HCT116 (cell line): Measurements from ENCODE around the gene CREG2. TPM values are rescaled to one million over a fixed set of nuclear protein-coding genes. Genes with fewer than 3 reads are reported as not detected.

Experiments
- ATAC-seq: fragments of 200-7000 bp; cut with Tn5 transposase; 2 replicates; pipeline ENCODE4 v1.9.1; 2020; ENCODE audit warnings: mild to moderate bottlenecking, moderate library complexity
- BruUV-seq: library from RNA; stranded (reverse); fragments of 400-500 nt; replicated peaks from 2 replicates; lab custom pipeline; 2021; lab: Mats Ljungman, UMichigan
- CTCF ChIA-PET: fragments of 300-600 bp; sonication (Branson Sonifier 250); formaldehyde crosslinking; loops from one replicate; lab custom pipeline; 2021; ENCODE audit warnings: antibody characterized with exemption; lab: Charles Lee
- POLR2A ChIA-PET: fragments of 300-600, 350-600 bp; sonication (Branson Sonifier 250); formaldehyde crosslinking; loops from one replicate; lab custom pipeline; 2021; ENCODE audit warnings: antibody characterized with exemption; lab: Charles Lee
- RAD21 ChIA-PET, 2 experiments: fragments of 300-600 bp; sonication (Branson Sonifier 250); formaldehyde crosslinking; loops; one replicate each; lab custom pipeline; 2023; ENCODE audit warnings: low total read pairs in 2 of 2; ENCODE audit not compliant: uncharacterized antibody in 2 of 2, unreplicated experiment in 2 of 2, low non-redundant PET in 1 of 2; lab: Charles Lee
- DNase-seq: peaks from one replicate; pipeline ENCODE4 v3.0.0-alpha.2; 2010; ENCODE audit warnings: low read depth, low spot score
- H2AFZ ChIP-seq: fragments of 200-600 bp; shearing (Covaris generic), sonication (generic); 2 replicates; pipeline ENCODE4 v1.6.1; 2017; ENCODE audit warnings: low read depth, mixed run types, mixed read lengths, antibody characterized with exemption, low read length; ENCODE audit not compliant: poor library complexity, severe bottlenecking
- H3K27ac ChIP-seq: 2 replicates; pipeline ENCODE4 v1.5.1; 2012; ENCODE audit warnings: low read depth, low read length
- H3K27me3 ChIP-seq: fragments of 200-600 bp; sonication (generic); 2 replicates; pipeline ENCODE4 v1.6.1; 2016; ENCODE audit warnings: mixed run types, low read length, mixed read lengths; ENCODE audit not compliant: insufficient read depth
- H3K36me3 ChIP-seq, 2 experiments: fragments of 200-500 bp in 1 of 2; fragments of 200-600 bp in 1 of 2; sonication (Bioruptor generic) in 1 of 2; sonication (generic) in 1 of 2; 2 replicates each; pipeline versions ENCODE4 v1.5.1 to v1.6.1; 2014 to 2016; ENCODE audit warnings: low read length in 2 of 2, inconsistent platforms in 1 of 2, mixed read lengths in 1 of 2, mixed run types in 1 of 2; ENCODE audit not compliant: insufficient read depth in 2 of 2, control insufficient read depth in 1 of 2
- H3K4me1 ChIP-seq, 2 experiments: fragments of 200-600 bp in 1 of 2; sonication (generic) in 1 of 2; 2 replicates each; pipeline versions ENCODE4 v1.5.1 to v1.6.1; 2012 to 2017; ENCODE audit warnings: low read length in 2 of 2, inconsistent platforms in 1 of 2, mild to moderate bottlenecking in 1 of 2, mixed read lengths in 1 of 2, mixed run types in 1 of 2, moderate library complexity in 1 of 2; ENCODE audit not compliant: insufficient read depth in 2 of 2, control insufficient read depth in 1 of 2
- H3K4me2 ChIP-seq: fragments of 200-600 bp; sonication (generic); 2 replicates; pipeline ENCODE4 v1.6.1; 2017; ENCODE audit warnings: mixed run types, low read length, mixed read lengths
- H3K4me3 ChIP-seq, 2 experiments: fragments of 200-600 bp in 1 of 2; sonication (generic) in 1 of 2; replicated peaks in 1 of 2; 2 replicates each; pipeline ENCODE4 v1.5.1; 2011 to 2016; ENCODE audit warnings: low read length in 2 of 2, control low read depth in 1 of 2, low read depth in 1 of 2, mild to moderate bottlenecking in 1 of 2, mixed read lengths in 1 of 2, mixed run types in 1 of 2
- H3K79me2 ChIP-seq: fragments of 200-600 bp; sonication (generic); 2 replicates; pipeline ENCODE4 v1.6.1; 2017; ENCODE audit warnings: mild to moderate bottlenecking, mixed run types, low read length, moderate library complexity, mixed read lengths; ENCODE audit not compliant: insufficient read depth
- H3K9ac ChIP-seq: fragments of 200-600 bp; sonication (generic); 2 replicates; pipeline ENCODE4 v1.6.1; 2016; ENCODE audit warnings: low read length, mixed read lengths
- H3K9me2 ChIP-seq: fragments of 200-600 bp; sonication (generic), shearing (Covaris generic); 2 replicates; pipeline ENCODE4 v1.6.1; 2017; ENCODE audit warnings: mixed run types, mild to moderate bottlenecking, moderate library complexity; ENCODE audit not compliant: insufficient read depth
- H3K9me3 ChIP-seq, 2 experiments: fragments of 200-500 bp in 1 of 2; fragments of 200-600 bp in 1 of 2; sonication (Bioruptor generic) in 1 of 2; sonication (generic) in 1 of 2; 2 replicates each; pipeline ENCODE4 v1.6.1; 2014 to 2017; ENCODE audit warnings: low read length in 2 of 2, mixed read lengths in 2 of 2, inconsistent platforms in 1 of 2, low read depth in 1 of 2, mild to moderate bottlenecking in 1 of 2, mixed run types in 1 of 2, moderate library complexity in 1 of 2; ENCODE audit not compliant: control insufficient read depth in 1 of 2, insufficient read depth in 1 of 2
- H4K20me1 ChIP-seq: fragments of 200-600 bp; sonication (generic), shearing (Covaris generic); 2 replicates; pipeline ENCODE4 v1.6.1; 2017; ENCODE audit warnings: mixed run types, mild to moderate bottlenecking, moderate library complexity; ENCODE audit not compliant: insufficient read depth
- CEBPB ChIP-seq: IDR thresholded peaks from 2 replicates; pipeline ENCODE4 v1.6.1; 2012; ENCODE audit warnings: low read depth
- EGR1 ChIP-seq: IDR thresholded peaks from 2 replicates; pipeline ENCODE4 v1.6.1; 2012; ENCODE audit warnings: low read depth
- ELF1 ChIP-seq: IDR thresholded peaks from 2 replicates; pipeline ENCODE4 v1.6.1; 2012; ENCODE audit warnings: low read depth, borderline replicate concordance
- EZH2 ChIP-seq: fragments of 200-600 bp; sonication (generic); IDR thresholded peaks from 2 replicates; pipeline ENCODE4 v1.6.1; 2017; ENCODE audit warnings: antibody characterized with exemption, mixed run types
- EZH2phosphoT487 ChIP-seq: fragments of 200-600 bp; IDR thresholded peaks from 2 replicates; pipeline ENCODE4 v1.6.1; 2018; ENCODE audit warnings: antibody characterized with exemption, borderline replicate concordance
- RAD21 ChIP-seq: IDR thresholded peaks from 2 replicates; pipeline ENCODE4 v1.6.1; 2012; ENCODE audit warnings: low read depth, mild to moderate bottlenecking
- SP1 ChIP-seq: IDR thresholded peaks from 2 replicates; pipeline ENCODE4 v1.6.1; 2012; ENCODE audit warnings: low read depth
- intact Hi-C: fragments of 100-400 bp; cut with micrococcal nuclease; formaldehyde crosslinking; loops from 2 replicates; pipeline ENCODE4 v1.10.0; 2022
- total RNA-seq: library from RNA; stranded (reverse); gene quantifications from one replicate; pipeline ENCODE4 v1.2.1, GENCODE V29; 2021; ENCODE audit not compliant: unreplicated experiment
- TF ChIP-seq, protein P1 (sequence below): IDR thresholded peaks from 2 replicates; pipeline ENCODE4 v1.6.1; 2012
- TF ChIP-seq, protein P2 (sequence below): IDR thresholded peaks from 2 replicates; pipeline ENCODE4 v1.6.1; 2012; ENCODE audit warnings: low read depth

The CREG2 gene
- total RNA-seq, 1 experiment from 2014 or later, result 0.12 TPM

DNA sequence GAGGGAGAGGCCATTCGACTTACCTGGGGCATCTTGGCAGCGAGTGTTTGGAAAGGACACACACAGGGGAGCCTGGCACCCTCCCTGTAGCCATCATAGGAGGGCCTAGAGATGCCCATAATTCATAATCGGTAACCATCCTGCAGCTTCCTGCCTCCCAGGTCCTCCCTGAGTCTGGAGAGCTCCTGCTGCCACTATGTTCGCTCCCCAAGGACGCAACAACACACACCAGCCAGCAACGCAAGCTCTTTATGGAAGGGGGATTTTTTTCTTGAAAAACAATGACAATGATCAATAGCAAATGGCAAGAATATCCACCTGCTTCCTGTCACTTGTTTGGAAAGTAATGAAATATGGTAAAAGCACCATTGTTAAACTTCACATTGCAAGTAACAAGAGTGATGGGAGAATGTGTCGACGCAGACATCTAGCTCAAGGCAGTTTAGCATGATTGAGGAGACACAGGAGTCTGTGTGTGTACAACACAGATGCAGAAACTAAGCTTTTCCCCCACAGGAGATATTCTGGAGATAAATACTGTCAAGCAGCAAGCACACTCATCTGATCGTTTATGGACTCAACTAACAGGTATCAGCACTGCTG, 24.9 kb upstream of the CREG2 start:
- Histone ChIP-seq H3K4me3 (no peak overlapping the region), H2AFZ (no peak overlapping the region), H3K36me3 (no peaks in the 10 kb centered on the region), H3K9me3 (no peaks in the 10 kb centered on the region), H3K27ac (no peak overlapping the region), H3K9ac (no peak overlapping the region), H3K79me2 (no peaks in the 10 kb centered on the region), H4K20me1 (no peaks in the 10 kb centered on the region)
- RAD21 ChIA-PET, result no interaction called here
- ATAC-seq, result no peak
- no TSS peak for BruUV-seq
- TF ChIP-seq CEBPB, result no peak
- TF ChIP-seq ELF1, result no peak
- TF ChIP-seq EZH2phosphoT487, result no peak
- no peak for TF ChIP-seq EZH2
- no peak for TF ChIP-seq EGR1
- TF ChIP-seq, all 23 proteins: peak for 0
- DNase-seq, result no peak
- no peaks in the 10 kb centered on the region for H3K4me1 ChIP-seq
- ChIA-PET POLR2A (no interaction called here), CTCF (no interaction called here)
- H3K27me3 ChIP-seq, result no peaks in the 10 kb centered on the region
- no peak overlapping the region for H3K4me2 ChIP-seq
- intact Hi-C loops, result loop anchor here (10.0 kb wide), 1 partner anchor 573 kb away; no protein-coding TSS in a partner anchor
- no peaks in the 10 kb centered on the region for H3K9me2 ChIP-seq

DNA sequence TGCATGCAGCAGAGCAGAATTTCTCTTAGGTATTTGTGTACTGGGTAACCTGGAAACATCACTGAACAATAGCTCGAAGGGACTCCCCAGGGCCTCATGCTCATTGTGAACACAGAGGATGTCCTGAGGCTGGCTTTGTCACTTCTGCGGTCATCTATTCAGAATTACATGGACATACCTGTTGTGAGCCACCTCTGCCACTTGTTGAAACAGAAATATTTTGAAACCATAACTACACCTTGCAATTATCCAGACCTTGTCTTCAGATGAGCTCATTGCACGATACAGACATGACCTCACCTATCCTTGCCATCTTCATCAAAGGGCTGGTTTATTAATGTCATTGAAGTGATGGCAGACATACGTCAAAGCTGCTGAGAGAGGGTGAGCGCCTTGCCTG, 23.4 kb upstream of the CREG2 start:
- TF ChIP-seq, protein P1, sequence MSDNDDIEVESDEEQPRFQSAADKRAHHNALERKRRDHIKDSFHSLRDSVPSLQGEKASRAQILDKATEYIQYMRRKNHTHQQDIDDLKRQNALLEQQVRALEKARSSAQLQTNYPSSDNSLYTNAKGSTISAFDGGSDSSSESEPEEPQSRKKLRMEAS, result no peak
- TF ChIP-seq SP1 (no peak), RAD21 (no peak)
- TF ChIP-seq, protein P2, sequence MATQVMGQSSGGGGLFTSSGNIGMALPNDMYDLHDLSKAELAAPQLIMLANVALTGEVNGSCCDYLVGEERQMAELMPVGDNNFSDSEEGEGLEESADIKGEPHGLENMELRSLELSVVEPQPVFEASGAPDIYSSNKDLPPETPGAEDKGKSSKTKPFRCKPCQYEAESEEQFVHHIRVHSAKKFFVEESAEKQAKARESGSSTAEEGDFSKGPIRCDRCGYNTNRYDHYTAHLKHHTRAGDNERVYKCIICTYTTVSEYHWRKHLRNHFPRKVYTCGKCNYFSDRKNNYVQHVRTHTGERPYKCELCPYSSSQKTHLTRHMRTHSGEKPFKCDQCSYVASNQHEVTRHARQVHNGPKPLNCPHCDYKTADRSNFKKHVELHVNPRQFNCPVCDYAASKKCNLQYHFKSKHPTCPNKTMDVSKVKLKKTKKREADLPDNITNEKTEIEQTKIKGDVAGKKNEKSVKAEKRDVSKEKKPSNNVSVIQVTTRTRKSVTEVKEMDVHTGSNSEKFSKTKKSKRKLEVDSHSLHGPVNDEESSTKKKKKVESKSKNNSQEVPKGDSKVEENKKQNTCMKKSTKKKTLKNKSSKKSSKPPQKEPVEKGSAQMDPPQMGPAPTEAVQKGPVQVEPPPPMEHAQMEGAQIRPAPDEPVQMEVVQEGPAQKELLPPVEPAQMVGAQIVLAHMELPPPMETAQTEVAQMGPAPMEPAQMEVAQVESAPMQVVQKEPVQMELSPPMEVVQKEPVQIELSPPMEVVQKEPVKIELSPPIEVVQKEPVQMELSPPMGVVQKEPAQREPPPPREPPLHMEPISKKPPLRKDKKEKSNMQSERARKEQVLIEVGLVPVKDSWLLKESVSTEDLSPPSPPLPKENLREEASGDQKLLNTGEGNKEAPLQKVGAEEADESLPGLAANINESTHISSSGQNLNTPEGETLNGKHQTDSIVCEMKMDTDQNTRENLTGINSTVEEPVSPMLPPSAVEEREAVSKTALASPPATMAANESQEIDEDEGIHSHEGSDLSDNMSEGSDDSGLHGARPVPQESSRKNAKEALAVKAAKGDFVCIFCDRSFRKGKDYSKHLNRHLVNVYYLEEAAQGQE, result no peak
- no peaks in the 10 kb centered on the region for H3K27me3 ChIP-seq
- no peak overlapping the region for H3K27ac ChIP-seq
- H3K4me3 ChIP-seq, result no peak overlapping the region
- no peak overlapping the region for H2AFZ ChIP-seq
- no peak overlapping the region for H3K9ac ChIP-seq
- no peak for DNase-seq
- H3K9me2 ChIP-seq, result no peaks in the 10 kb centered on the region
- ChIA-PET CTCF (no interaction called here), POLR2A (no interaction called here), RAD21 (interaction anchor here in 1 of 2 experiments (1.0 kb wide), 1 partner anchor 68 kb away, joined by 3 read pairs; no protein-coding TSS in a partner anchor)
- no peaks in the 10 kb centered on the region for H3K9me3 ChIP-seq
- H4K20me1 ChIP-seq, result no peaks in the 10 kb centered on the region
- no peaks in the 10 kb centered on the region for H3K79me2 ChIP-seq
- H3K4me1 ChIP-seq, result no peaks in the 10 kb centered on the region
- no peak for ATAC-seq
- intact Hi-C loops, result loop anchor here (10.0 kb wide), 1 partner anchor 574 kb away; no protein-coding TSS in a partner anchor
- BruUV-seq, result no TSS peak
- no peak overlapping the region for H3K4me2 ChIP-seq
- no peaks in the 10 kb centered on the region for H3K36me3 ChIP-seq
